Skeletal muscle cell (primary cell): Measurements from ENCODE around the gene KIAA0232.
A peak's percentile ranks its signal among the peaks of the same experiment; 100 is the strongest.
"Not testable (repeated sequence)": the region's sequence is repeated elsewhere in the genome, so short reads cannot be mapped to it uniquely, and the experiment has no call there.

Experiments used
- DNase-seq: peaks from one replicate; pipeline ENCODE4 v3.0.0-alpha.2; 2010; ENCODE audit warnings: low read depth
- H3K4me3 ChIP-seq: 2 replicates; pipeline ENCODE4 v1.5.1; 2011; ENCODE audit warnings: low read depth, mild to moderate bottlenecking, control low read depth, low read length, moderate library complexity

Gene KIAA0232

GRCh38 chr4:6908432-6909112 is 126.0 kb downstream of the KIAA0232 start:
- peak overlapping the region; percentile 57 for H3K4me3 ChIP-seq
- no peak for DNase-seq

- peak; percentile 55 for DNase-seq
- H3K4me3 ChIP-seq = peak within 1 kb of the TSS; percentile 57
Observed at GRCh38 chr4:6909113-6909969, 126.8 kb downstream of the KIAA0232 start, which contains the start of gene TBC1D14. TBC1D14 (plus strand) TSS chr4:6909826; CDS start chr4:6923390, 13,564 bp downstream.

- DNase-seq = no peak
- H3K4me3 ChIP-seq = peak overlapping the region; percentile 57
Observed at GRCh38 chr4:6909970-6910339, 127.4 kb downstream of the KIAA0232 start.

- no peak for DNase-seq
- H3K4me3 ChIP-seq = peak overlapping the region; percentile 57
Observed at GRCh38 chr4:6910340-6910959, 127.9 kb downstream of the KIAA0232 start.

DNA sequence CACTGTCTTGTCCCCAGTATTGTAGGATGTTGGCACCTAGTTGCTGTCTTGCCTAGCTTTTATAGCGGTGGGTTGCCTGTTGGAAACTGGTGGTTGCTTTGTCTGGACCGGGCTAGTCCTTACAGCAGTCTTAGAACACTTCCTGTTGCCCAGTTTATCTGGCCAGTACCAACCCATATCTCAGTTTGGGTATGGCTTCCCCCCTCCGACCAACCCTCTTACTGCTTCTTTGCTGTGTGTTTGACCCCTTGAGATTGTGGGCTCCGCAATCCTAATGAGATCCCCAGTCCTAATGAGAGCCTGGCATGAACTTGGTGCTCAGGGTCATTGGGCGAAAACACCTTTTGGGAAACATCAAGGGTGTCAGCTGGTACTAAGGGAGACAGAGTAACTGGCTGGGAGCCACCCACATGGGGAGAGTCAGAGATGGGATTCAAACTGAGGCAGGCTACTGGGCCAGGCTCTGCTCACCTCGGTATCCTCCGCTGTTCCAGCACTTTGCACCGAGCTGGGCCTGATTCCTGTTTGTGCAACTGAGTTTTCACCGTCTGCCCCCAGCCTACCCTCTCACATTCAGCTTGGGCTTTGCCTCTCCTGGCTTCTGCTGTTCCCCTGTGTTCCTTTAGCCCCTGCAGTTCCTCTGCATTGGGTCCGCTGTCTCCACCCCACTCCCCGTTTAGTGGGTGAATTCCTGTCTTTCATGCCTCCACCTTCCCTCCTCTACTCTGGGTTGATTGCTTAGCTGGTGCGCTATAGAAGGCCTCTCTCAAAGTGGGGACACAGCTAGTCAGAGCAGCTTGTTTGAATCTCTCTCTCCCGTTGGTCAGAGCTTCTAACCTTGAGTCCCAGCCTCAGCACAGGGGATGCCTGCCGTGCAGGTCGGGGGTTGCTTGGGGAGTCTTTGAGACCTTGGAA is 128.7 kb downstream of the KIAA0232 start:
- no peak overlapping the region for H3K4me3 ChIP-seq
- no peak for DNase-seq

- H3K4me3 ChIP-seq = not testable (repeated sequence)
Observed at GRCh38 chr4:6911917-6912316, 129.4 kb downstream of the KIAA0232 start.

DNA sequence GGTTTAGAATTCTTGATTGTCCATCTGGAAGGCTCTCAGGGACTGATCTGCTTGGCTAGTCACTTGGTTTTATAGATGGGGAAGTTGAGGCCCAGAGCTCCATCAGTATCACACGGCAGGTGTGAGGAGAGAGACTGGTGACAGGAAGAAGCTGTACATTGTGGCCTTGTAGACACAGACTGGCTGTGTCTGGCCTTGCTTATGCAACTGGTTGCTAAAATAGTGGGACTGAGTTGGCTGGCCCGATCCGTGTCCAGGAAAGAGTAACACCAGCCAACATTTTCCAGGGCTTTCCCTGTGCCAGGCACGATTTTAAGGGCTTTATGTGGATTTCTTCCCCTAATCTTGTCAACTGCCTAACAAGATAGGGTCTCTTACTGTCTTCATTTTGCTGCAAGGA is 129.9 kb downstream of the KIAA0232 start:
- H3K4me3 ChIP-seq = no peak overlapping the region

More at GRCh38 chr4:6911917-6912316, 129.4 kb downstream of the KIAA0232 start:
- not testable (repeated sequence) for DNase-seq

DNA sequence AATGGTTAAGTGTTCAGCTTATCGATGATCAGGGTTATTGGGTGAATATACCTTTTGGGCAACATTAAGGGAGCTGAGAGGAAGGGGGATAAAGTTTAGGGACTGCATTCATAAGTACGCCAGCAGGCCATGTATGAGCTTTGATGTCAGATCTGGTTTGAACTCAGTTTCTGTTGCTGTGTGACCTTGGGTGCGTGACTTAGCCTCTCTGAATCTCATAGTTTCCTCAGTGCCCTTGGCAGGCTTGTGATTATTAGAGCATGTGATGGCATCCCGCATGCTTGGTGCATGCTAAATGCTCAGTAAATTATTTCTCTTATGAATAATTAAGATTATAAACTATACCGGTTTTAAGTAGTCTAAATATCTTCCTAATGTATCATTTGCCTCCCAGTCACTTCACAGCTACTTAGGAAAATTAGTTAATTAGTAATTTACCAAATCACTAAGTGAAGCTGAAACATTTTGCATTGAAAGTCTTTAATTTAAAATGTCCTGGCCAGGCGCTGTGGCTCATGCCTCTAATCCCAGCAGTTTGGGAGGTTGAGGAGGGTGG is 130.9 kb downstream of the KIAA0232 start:
- H3K4me3 ChIP-seq = no peak overlapping the region
- DNase-seq = no peak

More for the DNA sequence above, 129.9 kb downstream of the KIAA0232 start:
- DNase-seq = no peak

DNA sequence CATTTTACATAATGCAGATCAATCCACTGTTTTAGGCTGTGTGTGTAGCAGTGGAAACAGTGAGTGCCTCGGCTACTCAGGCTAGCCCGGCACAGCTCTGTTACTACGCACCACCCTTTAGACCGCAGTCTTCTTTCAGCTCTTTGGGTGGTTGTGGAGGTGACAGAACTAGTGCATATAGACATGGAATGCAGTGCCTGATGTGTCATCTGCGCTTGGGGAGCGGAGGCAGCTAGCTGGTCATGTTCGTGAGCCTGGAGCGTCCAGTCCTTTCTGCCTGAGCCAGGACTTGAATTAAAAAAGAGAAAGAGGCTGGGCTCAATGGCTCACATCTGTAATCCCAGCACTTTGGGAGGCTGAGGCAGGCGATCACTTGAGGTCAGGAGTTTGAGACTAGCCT is 131.9 kb downstream of the KIAA0232 start:
- DNase-seq = no peak
- no peak overlapping the region for H3K4me3 ChIP-seq

- H3K4me3 ChIP-seq = no peak overlapping the region
- DNase-seq = no peak
Observed at GRCh38 chr4:6915041-6916005, 132.8 kb downstream of the KIAA0232 start.

DNA sequence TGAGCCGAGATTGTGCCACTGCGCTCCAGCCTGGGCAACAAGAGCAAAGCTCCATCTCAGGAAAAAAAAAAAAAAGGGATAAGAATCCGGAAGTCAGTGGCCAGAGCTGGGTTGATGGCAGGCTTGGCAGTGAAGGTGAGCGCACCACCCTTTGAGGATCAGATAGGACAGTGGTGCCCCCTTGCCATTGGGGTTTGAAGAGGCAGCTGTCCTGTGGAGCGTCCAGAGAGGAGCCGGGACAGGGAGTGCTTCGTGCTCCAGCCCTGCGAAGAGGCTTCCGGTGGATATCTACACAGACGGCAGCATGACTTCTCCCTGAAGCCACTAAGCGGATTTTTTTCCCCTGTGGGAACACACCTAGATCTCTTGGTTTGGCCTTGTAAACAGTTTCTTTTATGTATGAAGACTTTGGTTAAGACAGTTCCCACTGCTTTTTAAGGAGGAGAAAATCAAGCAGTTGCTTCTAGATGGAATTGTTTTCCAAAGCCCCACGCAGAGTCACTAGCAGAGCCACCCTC is 133.6 kb downstream of the KIAA0232 start:
- DNase-seq = no peak
- H3K4me3 ChIP-seq = no peak overlapping the region

GRCh38 chr4:6916587-6917460 is 134.3 kb downstream of the KIAA0232 start:
- no peak overlapping the region for H3K4me3 ChIP-seq
- no peak for DNase-seq

DNA sequence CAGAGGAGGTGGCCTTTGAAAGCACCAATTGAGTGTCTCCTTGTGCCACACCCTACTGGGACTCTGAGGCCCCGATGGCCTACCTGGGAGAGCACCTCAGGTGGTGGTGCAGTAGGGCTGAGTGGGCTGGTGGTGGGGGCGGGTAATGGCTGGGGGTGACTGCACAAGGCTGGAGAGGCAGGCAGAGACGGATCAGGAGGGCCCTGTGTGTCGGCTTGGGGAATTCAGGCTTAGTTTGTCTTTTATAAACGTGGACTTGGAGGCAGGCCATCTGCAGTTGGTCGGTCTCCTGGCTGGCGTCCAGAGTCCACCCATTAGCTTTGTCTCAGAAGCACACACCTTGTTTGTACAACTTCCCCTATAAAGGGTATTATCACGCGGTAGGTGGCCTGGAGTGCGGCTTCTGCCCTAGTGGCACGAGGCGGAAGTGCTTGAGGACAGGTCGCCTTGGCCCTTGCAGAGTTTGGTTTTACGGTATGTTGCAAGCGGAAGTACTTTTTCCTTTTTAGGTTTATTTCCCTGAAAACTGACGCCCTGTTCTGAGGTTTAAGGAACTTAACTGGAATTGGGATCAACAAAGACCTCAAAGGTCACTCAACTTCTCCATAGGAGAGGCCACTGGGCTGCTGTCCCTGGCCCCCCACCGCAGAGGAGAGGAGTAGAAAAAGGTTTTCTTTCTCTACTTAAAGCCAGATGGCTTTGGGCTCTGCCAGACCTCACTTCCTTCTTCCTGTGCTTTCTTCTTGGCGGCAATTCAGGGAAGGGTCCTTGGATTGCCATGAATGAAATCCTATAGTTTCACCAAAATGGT is 135.1 kb downstream of the KIAA0232 start:
- no peak for DNase-seq
- no peak overlapping the region for H3K4me3 ChIP-seq

- no peak overlapping the region for H3K4me3 ChIP-seq
- no peak for DNase-seq
Observed at GRCh38 chr4:6918338-6918737, 135.8 kb downstream of the KIAA0232 start.

DNA sequence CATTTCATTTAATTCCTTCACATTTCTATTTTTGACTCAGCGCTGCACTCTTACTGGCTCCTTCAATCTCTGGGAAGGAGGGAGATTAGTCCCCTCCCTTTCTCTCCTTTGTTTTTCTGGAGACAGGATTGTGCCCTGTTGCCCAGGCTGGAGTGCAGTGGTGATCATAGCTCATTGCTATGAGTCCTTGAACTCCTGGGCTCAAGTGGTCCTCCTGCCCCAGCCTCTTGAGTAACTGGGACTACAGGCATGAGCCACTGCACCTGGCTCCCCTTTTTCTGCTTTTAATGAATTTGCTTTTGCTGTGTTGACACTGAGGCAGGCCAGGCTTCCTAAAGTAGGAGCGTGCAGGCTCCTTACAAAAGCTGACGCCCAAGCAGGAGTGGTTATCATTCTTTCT is 137.6 kb downstream of the KIAA0232 start:
- no peak for DNase-seq
- no peak overlapping the region for H3K4me3 ChIP-seq

DNA sequence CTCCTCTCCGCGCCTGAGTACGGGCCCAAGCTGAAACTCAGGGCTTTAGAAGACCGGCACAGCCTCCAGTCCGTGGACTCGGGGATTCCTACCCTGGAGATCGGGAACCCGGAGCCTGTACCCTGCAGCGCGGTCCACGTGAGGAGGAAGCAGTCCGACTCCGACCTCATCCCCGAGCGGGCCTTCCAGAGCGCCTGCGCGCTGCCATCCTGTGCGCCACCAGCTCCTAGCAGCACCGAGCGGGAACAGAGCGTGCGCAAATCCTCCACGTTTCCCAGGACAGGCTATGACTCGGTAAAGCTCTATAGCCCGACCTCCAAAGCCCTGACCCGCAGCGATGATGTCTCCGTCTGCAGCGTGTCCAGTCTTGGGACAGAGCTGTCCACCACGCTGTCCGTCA is 141.0 kb downstream of the KIAA0232 start:
- DNase-seq = no peak
- H3K4me3 ChIP-seq = no peak overlapping the region
